Erythroblast (primary cell): ENCODE measurements around the gene ZBTB20.

Experiments
- GATA1 ChIP-seq: IDR thresholded peaks from 2 replicates; pipeline ENCODE4 v1.6.1; 2011; ENCODE audit warnings: low read depth, mild to moderate bottlenecking, control low read depth, low read length, moderate library complexity
- POLR2A ChIP-seq: IDR thresholded peaks from 2 replicates; pipeline ENCODE4 v1.6.1; 2011; ENCODE audit warnings: mild to moderate bottlenecking, low read length

GRCh38 chr3:114848082-114848481 lies 299.0 kb downstream of the ZBTB20 start:
- TF ChIP-seq POLR2A, result no peak
- TF ChIP-seq GATA1, result no peak
